Measurements from ENCODE around the gene PLAAT1.

Gene PLAAT1

DNA sequence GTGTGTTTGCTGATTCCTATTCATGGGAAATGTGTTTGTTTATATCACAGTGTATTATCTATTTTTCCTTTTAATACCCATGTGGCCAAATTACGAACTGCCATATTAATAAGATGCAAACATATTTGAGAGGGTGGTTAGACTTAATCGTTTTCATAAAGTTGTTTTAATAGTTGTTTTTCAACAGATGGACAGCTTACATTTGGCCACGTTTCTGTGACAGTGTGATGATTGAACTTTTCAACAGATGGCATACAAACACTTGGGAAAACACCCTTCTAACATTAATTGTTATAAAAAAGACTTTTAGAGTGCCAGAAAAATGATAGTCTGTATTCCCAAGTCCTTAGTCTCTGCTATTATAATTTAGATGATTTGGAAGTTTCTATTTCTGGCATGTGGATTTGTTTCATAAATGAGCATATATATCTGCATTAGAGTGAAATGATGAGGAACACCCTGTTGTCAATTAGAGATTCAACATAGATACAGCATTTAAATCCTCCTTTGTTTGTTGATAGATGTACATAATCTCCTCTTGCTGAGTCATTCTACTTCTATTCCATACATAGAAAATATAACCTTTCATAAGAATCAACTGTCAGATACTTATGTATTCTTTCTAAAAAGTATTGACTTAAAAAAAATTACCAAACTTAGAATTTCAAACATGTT lies 13.1 kb downstream of the PLAAT1 start:
- no peak for DNase-seq

DNA sequence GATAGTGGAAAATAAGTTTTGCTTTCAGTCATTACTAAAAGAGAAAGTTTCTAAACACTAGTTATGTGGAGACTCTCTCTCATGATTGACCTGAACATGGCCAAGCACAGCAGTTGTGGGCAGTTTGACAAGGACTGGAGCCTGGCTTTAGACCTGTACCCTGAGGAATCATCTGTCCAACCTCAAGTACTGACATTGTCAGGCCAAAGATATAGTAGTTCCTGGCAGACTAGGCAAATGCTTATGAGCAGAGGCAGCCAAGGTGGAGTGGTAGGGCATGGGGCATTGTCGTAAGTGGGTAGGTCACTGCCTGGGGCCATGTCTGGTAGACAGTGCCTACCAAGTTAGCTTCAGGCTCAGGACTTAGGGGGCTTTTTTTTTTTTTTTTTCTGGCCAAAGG lies 20.9 kb downstream of the PLAAT1 start:
- no peak for DNase-seq

- no peak for DNase-seq
Measured at GRCh38 chr3:193262707-193263106, 21.7 kb downstream of the PLAAT1 start.

GRCh38 chr3:193269343-193270028 lies 28.5 kb downstream of the PLAAT1 start:
- no peak for DNase-seq

GRCh38 chr3:193270451-193270850 lies 29.4 kb downstream of the PLAAT1 start:
- no peak for DNase-seq

- no peak for DNase-seq
Measured at GRCh38 chr3:193271101-193271840, 30.2 kb downstream of the PLAAT1 start.

DNA sequence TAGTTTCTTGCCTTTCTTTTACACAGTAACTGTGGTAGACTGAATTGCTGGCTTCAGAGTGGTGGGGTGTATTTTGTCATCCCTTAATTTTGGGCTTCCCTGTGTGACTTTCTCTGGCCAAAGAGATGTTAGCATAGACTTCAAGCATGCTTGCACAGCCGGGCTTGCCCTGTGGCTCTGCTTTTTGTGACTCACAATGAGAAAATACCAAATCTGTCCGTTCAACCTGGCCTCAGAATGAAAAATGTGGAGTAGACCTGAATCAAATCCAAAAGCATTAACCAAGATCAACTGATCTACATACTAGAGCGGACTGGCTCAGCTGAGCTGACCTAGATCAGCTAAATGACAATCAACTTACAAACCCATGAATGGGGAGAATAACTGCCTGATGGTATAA lies 51.4 kb downstream of the PLAAT1 start:
- no peak for DNase-seq

DNA sequence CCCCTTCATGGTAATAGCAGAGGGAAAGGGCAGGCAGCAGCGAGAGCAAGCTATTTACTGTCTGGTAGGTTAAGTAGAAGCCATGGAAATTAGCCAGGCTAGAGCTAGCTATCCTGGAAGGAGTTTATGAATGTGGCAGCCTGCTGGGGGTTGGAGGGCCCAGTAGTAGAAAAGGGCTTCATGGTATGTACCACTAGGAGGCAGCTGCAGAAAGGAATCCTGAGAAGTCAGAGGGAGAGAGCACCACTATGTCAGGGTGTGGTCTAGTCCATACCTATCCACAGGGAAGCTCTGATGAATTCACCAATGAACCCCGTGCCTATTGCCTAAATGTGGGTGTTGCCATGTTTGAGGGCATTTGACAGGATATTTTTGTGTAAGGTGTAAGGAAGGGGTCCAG lies 55.0 kb downstream of the PLAAT1 start:
- no peak for DNase-seq

GRCh38 chr3:193297421-193297820 lies 56.4 kb downstream of the PLAAT1 start:
- no peak for DNase-seq

- DNase-seq = no peak
Measured at GRCh38 chr3:193301433-193301832, 60.4 kb downstream of the PLAAT1 start.

DNA sequence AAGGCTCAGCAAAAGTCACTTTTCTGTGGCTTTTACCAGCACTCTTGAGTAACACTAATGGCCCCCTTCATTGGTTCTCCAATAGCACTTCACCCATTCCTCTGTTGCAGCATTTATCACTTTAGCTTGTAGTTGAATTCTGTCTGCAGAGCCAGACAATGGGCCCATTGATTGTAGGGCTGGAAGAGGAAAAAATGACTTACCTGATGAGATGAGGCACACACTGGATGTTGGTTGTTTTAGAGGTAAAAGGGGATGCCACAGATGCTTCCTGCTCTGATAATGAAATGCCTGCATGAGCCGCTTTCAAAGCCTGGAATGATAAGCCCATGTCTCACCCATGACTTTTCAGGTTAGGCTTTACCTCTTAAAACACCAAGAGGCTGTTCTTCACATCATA lies 64.3 kb downstream of the PLAAT1 start:
- DNase-seq = no peak

GRCh38 chr3:193310914-193311723 lies 70.1 kb downstream of the PLAAT1 start:
- DNase-seq = no peak

DNA sequence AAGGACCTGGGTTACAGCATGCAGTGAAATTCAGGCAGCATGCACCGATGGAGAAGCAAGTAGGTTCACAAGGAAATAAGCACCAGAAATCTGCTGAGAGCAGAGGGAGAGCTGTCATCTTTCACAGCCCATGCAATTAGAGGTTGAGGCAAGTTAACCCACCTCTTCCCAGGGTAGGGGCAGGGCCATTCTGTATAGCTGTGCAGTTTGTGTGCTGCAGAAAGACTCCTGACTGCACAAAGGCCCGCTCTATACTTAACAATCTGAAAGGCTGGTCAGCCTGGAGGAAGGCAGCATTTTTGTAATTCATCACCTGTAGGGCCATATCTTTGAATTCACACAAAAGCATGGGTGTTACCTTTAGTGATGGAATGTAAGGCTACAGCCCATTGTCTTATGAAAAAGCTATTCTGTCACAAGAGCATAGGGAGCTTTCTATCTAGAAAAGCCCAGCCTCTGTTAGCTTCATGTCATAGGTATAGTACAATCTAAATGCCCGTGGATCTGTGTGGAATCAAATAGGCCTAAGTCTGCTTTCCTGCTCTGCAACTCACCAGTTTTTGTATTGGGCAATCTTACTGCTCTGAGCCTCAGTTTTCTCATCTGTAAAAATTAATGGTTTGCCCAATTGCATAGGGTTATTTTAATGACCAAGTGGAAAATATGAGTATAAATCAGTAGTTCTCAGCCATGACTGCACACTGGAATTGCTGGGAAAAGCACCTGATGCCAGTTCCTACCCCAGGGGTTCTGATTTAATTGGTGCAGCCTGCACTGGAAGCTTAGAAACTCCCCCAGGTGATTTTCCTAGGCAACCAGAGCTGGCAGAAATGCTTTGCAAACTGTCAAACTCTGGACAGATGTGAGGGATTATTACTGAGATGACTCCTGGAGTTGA lies 72.3 kb downstream of the PLAAT1 start:
- DNase-seq = no peak

DNA sequence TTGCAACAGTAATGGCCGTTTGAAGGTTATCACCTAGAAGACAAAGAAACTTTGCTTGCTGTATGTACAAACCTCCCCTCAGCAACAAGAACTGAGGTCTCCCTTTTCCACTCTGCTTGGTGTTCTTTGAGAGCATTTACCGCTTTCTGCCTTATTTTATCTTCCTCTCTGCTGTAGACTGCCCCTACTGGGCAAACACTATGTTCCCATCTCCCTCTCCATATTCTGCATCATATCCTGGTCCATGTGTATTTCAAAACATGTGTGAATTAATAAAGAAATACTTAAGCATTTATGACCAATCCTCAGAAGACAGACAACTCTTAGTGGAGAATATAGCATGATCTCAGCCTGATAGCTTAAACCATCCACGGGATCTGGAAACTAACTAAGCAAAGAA lies 73.1 kb downstream of the PLAAT1 start:
- DNase-seq = no peak

DNA sequence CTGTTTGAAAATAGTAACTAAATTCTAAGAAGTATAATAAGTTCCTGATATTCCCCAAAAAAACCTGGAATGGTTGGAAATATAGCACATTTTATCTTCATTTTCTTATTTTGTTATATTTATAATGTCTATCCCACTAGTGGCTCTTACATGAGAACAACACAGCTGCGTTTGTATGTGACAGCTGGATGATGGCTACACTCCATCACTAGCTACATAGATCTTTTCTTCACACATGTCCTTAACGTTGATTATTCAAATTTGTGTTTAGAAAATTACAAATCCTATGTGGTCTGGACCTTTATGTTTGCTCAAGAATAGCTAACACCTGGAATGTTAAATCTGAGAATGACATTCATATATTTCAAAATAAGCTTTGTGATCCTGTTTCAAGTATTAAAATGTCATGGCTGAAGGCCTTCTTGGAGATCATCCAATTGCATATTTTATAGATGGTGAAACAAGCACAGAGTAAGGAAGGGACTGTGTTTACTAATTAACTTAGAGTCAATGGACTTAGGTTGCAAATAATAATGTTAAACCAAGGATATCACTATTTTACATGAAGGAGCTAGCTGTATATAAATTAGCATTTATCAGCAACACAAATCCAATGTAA lies 76.8 kb downstream of the PLAAT1 start:
- no peak for DNase-seq

Data from SHP77 (cell line).